A549 (cell line): ENCODE measurements around the gene FAM219A. TPM values are rescaled to one million over a fixed set of nuclear protein-coding genes. Genes with fewer than 3 reads are reported as not detected.
A peak's percentile ranks its signal among the peaks of the same experiment; 100 is the strongest.

ENCODE experiments used
- ATAC-seq, 2 experiments: fragments of 200-7000 bp in 1 of 2; fragments of >200 bp in 1 of 2; cut with Nextera tagmentation in 1 of 2; cut with Tn5 transposase in 1 of 2; 3 replicates each; pipeline versions ENCODE4 v1.8.0 to v1.9.1; 2018 to 2020; ENCODE audit warnings: mild to moderate bottlenecking in 1 of 2, moderate library complexity in 1 of 2
- CTCF ChIA-PET: fragments of 300-600 bp; sonication (Branson Sonifier 250); formaldehyde crosslinking; extraction: SDS; loops from one replicate; lab custom pipeline; 2021; ENCODE audit warnings: antibody characterized with exemption, inconsistent platforms; lab: Yijun Ruan, JAX
- POLR2A ChIA-PET: fragments of 350-600 bp; formaldehyde crosslinking; extraction: SDS; loops from one replicate; lab custom pipeline; 2021; ENCODE audit warnings: antibody characterized with exemption, inconsistent platforms; lab: Yijun Ruan, JAX
- DNase-seq, 2 experiments: peaks; one replicate each; pipeline versions ENCODE4 v3.0.0 to v3.0.0-alpha.2; 2011 to 2016; ENCODE audit warnings: low read depth in 1 of 2, low spot score in 1 of 2
- FAIRE-seq: peaks from 2 replicates; lab custom pipeline; 2011; peaks lifted over from hg19 to GRCh38; lab: Jason Lieb, UNC
- H3K27ac ChIP-seq, 2 experiments: fragments of >200 bp; sonication (Bioruptor Twin); formaldehyde crosslinking; 3 replicates each; pipeline ENCODE4 v1.5.1; 2016 to 2017
- H3K4me1 ChIP-seq: fragments of >200 bp; sonication (Bioruptor Twin); formaldehyde crosslinking; 3 replicates; pipeline ENCODE4 v1.6.1; 2016
- H3K4me2 ChIP-seq: fragments of >200 bp; sonication (Bioruptor Twin); formaldehyde crosslinking; 3 replicates; pipeline ENCODE4 v1.6.1; 2016
- H3K4me3 ChIP-seq: fragments of >200 bp; sonication (Bioruptor Twin); formaldehyde crosslinking; 3 replicates; pipeline ENCODE4 v1.5.1; 2016
- H3K9me3 ChIP-seq: fragments of >200 bp; sonication (Bioruptor Twin); formaldehyde crosslinking; 3 replicates; pipeline ENCODE4 v1.6.1; 2016
- ATOH8 ChIP-seq: fragments of 250-450 bp; sonication (Bioruptor Pico); IDR thresholded peaks from 2 replicates; pipeline ENCODE4 v1.5.0; 2020; ENCODE audit warnings: low read depth, mild to moderate bottlenecking, moderate library complexity
- CEBPB ChIP-seq, 2 experiments: fragments of >200 bp in 1 of 2; sonication (Bioruptor Twin) in 1 of 2; formaldehyde crosslinking in 1 of 2; IDR thresholded peaks; 2 replicates each; pipeline ENCODE4 v1.6.1; 2012 to 2016
- CHD2 ChIP-seq: fragments of 150-350 bp; IDR thresholded peaks from 2 replicates; pipeline ENCODE4 v1.6.1; 2014; ENCODE audit warnings: low read length; ENCODE audit not compliant: partially characterized antibody
- EHF ChIP-seq: fragments of 250-450 bp; sonication (Bioruptor Pico); IDR thresholded peaks from 2 replicates; pipeline ENCODE4 v1.5.0; 2020; ENCODE audit warnings: mild to moderate bottlenecking
- EHMT2 ChIP-seq: fragments of 200-600 bp; sonication (generic); IDR thresholded peaks from 2 replicates; pipeline ENCODE4 v1.6.1; 2016; ENCODE audit warnings: antibody characterized with exemption, low read depth, mild to moderate bottlenecking, moderate library complexity
- ELK1 ChIP-seq: fragments of 150-350 bp; IDR thresholded peaks from 2 replicates; pipeline ENCODE4 v1.6.1; 2014; ENCODE audit warnings: low read depth, mild to moderate bottlenecking, low read length
- EP300 ChIP-seq, 2 experiments: fragments of >200 bp; sonication (Bioruptor Twin); formaldehyde crosslinking; IDR thresholded peaks; 2 replicates in 1 of 2; 3 replicates in 1 of 2; pipeline ENCODE4 v1.6.1; 2016 to 2017
- FOSB ChIP-seq: fragments of 250-450 bp; sonication (Bioruptor Pico); IDR thresholded peaks from 2 replicates; pipeline ENCODE4 v1.5.0; 2020; ENCODE audit warnings: mild to moderate bottlenecking, moderate library complexity
- FOXS1 ChIP-seq: fragments of 250-450 bp; sonication (Bioruptor Pico); IDR thresholded peaks from 2 replicates; pipeline ENCODE4 v1.5.0; 2020; ENCODE audit warnings: mild to moderate bottlenecking, moderate library complexity
- HES2 ChIP-seq: fragments of >200 bp; sonication (Bioruptor Twin); formaldehyde crosslinking; IDR thresholded peaks from 2 replicates; pipeline ENCODE4 v1.6.1; 2016
- MAFK ChIP-seq: fragments of 450-650 bp; IDR thresholded peaks from 2 replicates; pipeline ENCODE4 v1.6.1; 2014; ENCODE audit not compliant: partially characterized antibody
- MAX ChIP-seq: IDR thresholded peaks from 2 replicates; pipeline ENCODE4 v1.6.1; 2012
- MAZ ChIP-seq: fragments of 150-350 bp; IDR thresholded peaks from 2 replicates; pipeline ENCODE4 v1.6.1; 2014; ENCODE audit warnings: antibody characterized with exemption, low read depth, low read length, borderline replicate concordance
- PBX3 ChIP-seq: IDR thresholded peaks from 2 replicates; pipeline ENCODE4 v1.6.1; 2012
- POLR2AphosphoS2 ChIP-seq: conservative IDR thresholded peaks from 2 replicates; pipeline ENCODE4 v1.6.1; 2012; ENCODE audit warnings: low read length, improper control_type of control experiment, inconsistent platforms
- REST ChIP-seq: fragments of 200-600 bp; sonication (generic); IDR thresholded peaks from 2 replicates; pipeline ENCODE4 v1.6.1; 2016; ENCODE audit warnings: antibody characterized with exemption, mild to moderate bottlenecking, moderate library complexity
- SMC3 ChIP-seq: fragments of >200 bp; sonication (Bioruptor Twin); formaldehyde crosslinking; IDR thresholded peaks from 3 replicates; pipeline ENCODE4 v1.6.1; 2018; ENCODE audit warnings: inconsistent platforms
- TFCP2L1 ChIP-seq: fragments of 250-450 bp; sonication (Bioruptor Pico); IDR thresholded peaks from 2 replicates; pipeline ENCODE4 v1.5.0; 2021; ENCODE audit warnings: mild to moderate bottlenecking
- TP53 ChIP-seq: fragments of 250-450 bp; sonication (Bioruptor Pico); IDR thresholded peaks from 2 replicates; pipeline ENCODE4 v1.5.0; 2021; ENCODE audit warnings: mild to moderate bottlenecking, moderate library complexity
- ZSCAN20 ChIP-seq: fragments of 250-450 bp; sonication (Bioruptor Pico); IDR thresholded peaks from 2 replicates; pipeline ENCODE4 v1.8.0; 2022; ENCODE audit warnings: mild to moderate bottlenecking, moderate library complexity
- WGBS: methylation state at CpG from one replicate; pipeline ENCODE4 v1.1.6; 2017; ENCODE audit errors: missing lambda C conversion rate; 5-methylcytosine and 5-hydroxymethylcytosine counted together
- polyA plus RNA-seq, 4 experiments: library from polyadenylated mRNA; depleted of rRNA in 3 of 4; stranded (reverse); fragments of >200 nt; fragmentation: RNase III in 1 of 4; extraction: RNeasy Plus Mini Kit Qiagen cat#74134 plus additional on column Dnase treatment in 1 of 4; gene quantifications; 2 replicates in 3 of 4; 3 replicates in 1 of 4; pipeline ENCODE4 v1.2.3, GENCODE V29; 2011 to 2017

The FAM219A gene
- polyA plus RNA-seq, 2 of the 4 experiments (the other 2 are of a cell fraction), result 8.1 to 15.3 TPM

GRCh38 chr9:34382879-34383278, 75.5 kb downstream of the FAM219A start:
- DNase-seq (no peak), ATAC-seq (no peak), FAIRE-seq (no peak)
- ChIA-PET CTCF (interaction anchor here (0.6 to 19.7 kb wide), 5 partner anchors 10 to 593 kb away, joined by 3 to 417 read pairs (median 9); no protein-coding TSS in a partner anchor), POLR2A (no interaction called here)
- 63% methylated on average over 3 of the region's 3 CpGs for WGBS
- TF ChIP-seq TP53 (CRISPR knock-in tag) (no peak), TFCP2L1 (CRISPR knock-in tag) (no peak), FOSB (no peak), MAFK (no peak), EP300 (IDR thresholded peaks at IDR 0.05) (no peak), PBX3 (no peak)
- Histone ChIP-seq H3K4me2 (no peak overlapping the region), H3K9me3 (no peaks in the 10 kb centered on the region), H3K4me1 (peaks cover 13% of the 10 kb centered on the region), H3K27ac (no peak overlapping the region), H3K4me3 (no peak overlapping the region)

- POLR2A ChIA-PET, result no interaction called here
- ATAC-seq, result no peak
- TF ChIP-seq SMC3 (no peak), MAX (no peak), CEBPB (IDR thresholded peaks at IDR 0.05) (no peak), ELK1 (no peak), ATOH8 (CRISPR knock-in tag) (no peak), MAZ (no peak), EHF (CRISPR knock-in tag) (no peak), EHMT2 (no peak)
- TF ChIP-seq, all 56 proteins: peak for 0
- Histone ChIP-seq H3K4me3 (no peak overlapping the region), H3K9me3 (no peaks in the 10 kb centered on the region), H3K4me2 (no peak overlapping the region), H3K4me1 (peaks cover 13% of the 10 kb centered on the region), H3K27ac (no peak overlapping the region)
- DNase-seq (no peak), FAIRE-seq (no peak)
- CTCF ChIA-PET, result interaction anchor here (1.5 to 19.7 kb wide), 4 partner anchors 10 to 118 kb away, joined by 5 to 417 read pairs (median 10); no protein-coding TSS in a partner anchor
- 81% methylated on average over 4 of the region's 5 CpGs for WGBS
Measured at GRCh38 chr9:34382054-34382453, 76.3 kb downstream of the FAM219A start.

- ChIA-PET CTCF (interaction anchor here (0.9 to 19.7 kb wide), 6 partner anchors 11 to 222 kb away, joined by 4 to 417 read pairs (median 10); no protein-coding TSS in a partner anchor), POLR2A (no interaction called here)
- Histone ChIP-seq H3K4me2 (peak overlapping the region; percentile 92), H3K27ac (peak overlapping the region in 1 of 2 experiments; percentile 78; a peak in 5 of 6 replicates), H3K4me1 (peaks cover 13% of the 10 kb centered on the region), H3K9me3 (no peaks in the 10 kb centered on the region)
- 78% methylated on average over 17 of the region's 17 CpGs for WGBS
- FAIRE-seq (no peak), DNase-seq (no peak), ATAC-seq (no peak)
- no peak for TF ChIP-seq FOXS1 (CRISPR knock-in tag)
- TF ChIP-seq HES2, result no peak
- TF ChIP-seq MAX, result no peak
- no peak for TF ChIP-seq REST
- no peak for TF ChIP-seq MAZ
- no peak for TF ChIP-seq ZSCAN20 (CRISPR knock-in tag)
- no peak for TF ChIP-seq POLR2AphosphoS2
- no peak for TF ChIP-seq CHD2
- TF ChIP-seq, all 56 proteins: peak for 0
- H3K4me3 ChIP-seq, result peak overlapping the region; percentile 52
Measured at GRCh38 chr9:34381323-34381722, 77.0 kb downstream of the FAM219A start.
